Lung (tissue), 12 donors: ENCODE results near the gene NCKAP5L. TPM values are rescaled to one million over a fixed set of nuclear protein-coding genes. Genes with fewer than 3 reads are reported as not detected.

Experiments
- ATAC-seq: fragments of 200-7000 bp; cut with Tn5 transposase; one replicate; pipeline ENCODE4 v1.9.1; 2020; ENCODE audit warnings: moderate number of reproducible peaks; ENCODE audit not compliant: insufficient read depth, low FRiP score
- DNase-seq, 3 donors: peaks; one replicate each; pipeline ENCODE4 v3.0.0-alpha.2; 2013 to 2017
- H3K27ac ChIP-seq, 2 donors: one replicate each; pipeline ENCODE4 v1.5.1; 2013; ENCODE audit warnings: mild to moderate bottlenecking in 2 of 2, moderate library complexity in 2 of 2, control low read depth in 1 of 2, inconsistent platforms in 1 of 2, low read depth in 1 of 2, low read length in 1 of 2
- H3K27me3 ChIP-seq, 3 donors: one replicate each; pipeline ENCODE4 v1.5.1; 2013; ENCODE audit warnings: low read length in 2 of 3; ENCODE audit not compliant: control insufficient read depth in 3 of 3, insufficient read depth in 3 of 3
- H3K36me3 ChIP-seq, 4 donors: one replicate each; pipeline ENCODE4 v1.5.1; 2013; ENCODE audit warnings: low read length in 4 of 4, mild to moderate bottlenecking in 1 of 4, moderate library complexity in 1 of 4; ENCODE audit not compliant: control insufficient read depth in 4 of 4, insufficient read depth in 4 of 4
- H3K4me1 ChIP-seq, 5 donors: one replicate each; pipeline ENCODE4 v1.5.1; 2013; ENCODE audit warnings: low read length in 5 of 5, mild to moderate bottlenecking in 2 of 5, moderate library complexity in 1 of 5; ENCODE audit not compliant: control insufficient read depth in 5 of 5, insufficient read depth in 5 of 5
- H3K4me3 ChIP-seq: one replicate; pipeline ENCODE4 v1.5.1; 2013; ENCODE audit warnings: mild to moderate bottlenecking, control low read depth, moderate library complexity
- H3K9ac ChIP-seq, 2 donors: one replicate each; pipeline ENCODE4 v1.5.1; 2013; ENCODE audit warnings: low read length in 2 of 2, control low read depth in 1 of 2; ENCODE audit not compliant: insufficient read depth in 1 of 2
- H3K9me3 ChIP-seq, 4 donors: one replicate each; pipeline ENCODE4 v1.5.1; 2013; ENCODE audit warnings: low read length in 3 of 4, mild to moderate bottlenecking in 1 of 4, moderate library complexity in 1 of 4; ENCODE audit not compliant: control insufficient read depth in 4 of 4, insufficient read depth in 3 of 4
- CTCF ChIP-seq: IDR thresholded peaks from 2 replicates; pipeline ENCODE4 v1.5.1; 2012; ENCODE audit warnings: mild to moderate bottlenecking; ENCODE audit errors: control extremely low read depth, extremely low read depth
- WGBS, 2 donors: extraction: QIAGEN DNeasy Blood & Tissue Kit; methylation state at CpG; one replicate each; pipeline ENCODE4 v1.1.7; 2013; 5-methylcytosine and 5-hydroxymethylcytosine counted together
- polyA plus RNA-seq, 2 donors: library from polyadenylated mRNA; stranded (reverse); fragments of 200-250 nt; gene quantifications; one replicate each; pipeline ENCODE4 v1.2.1, GENCODE V29; 2013
- total RNA-seq, 2 donors: library from RNA; depleted of rRNA in 1 of 2; stranded (reverse); fragments of >200 nt in 1 of 2; gene quantifications; one replicate each; pipeline ENCODE4 v1.2.1, GENCODE V29; 2014 to 2021
- donor health status: control.
- donor health status: control.
- donor health status: Bipolar disorder and iron deficiency.
- donor health status: healthy.
- donor health status: DM: yes; HTN: yes; CAD: no.

NCKAP5L gene
- total and polyA plus RNA-seq, 4 donors: 15.7 to 30.8 (median 20.1) TPM

GRCh38 chr12:49843876-49844437 is 15.7 kb upstream of the NCKAP5L start:
- H3K4me3 ChIP-seq: no peak overlapping the region
- TF ChIP-seq CTCF: no peak

GRCh38 chr12:49843411-49843810 is 15.2 kb upstream of the NCKAP5L start:
- H3K4me1 ChIP-seq: peaks cover 0 to 16% (median 3%) of the 10 kb centered on the region in 5 donors
- H3K27me3 ChIP-seq: peaks cover 0 to 11% (median 0%) of the 10 kb centered on the region in 3 donors
- H3K36me3 ChIP-seq: peaks cover 0 to under 1% (median 0%) of the 10 kb centered on the region in 4 donors
- H3K27ac ChIP-seq: peak overlapping the region; percentile 82 to 87
- 72 to 92% methylated on average over 7 of the region's 7 CpGs for WGBS, 2 donors
- peak overlapping the region; percentile 65 for H3K4me3 ChIP-seq
- DNase-seq (peak in 1 of 3 donors; percentile 21), ATAC-seq (no peak)
- peak overlapping the region in 1 of 2 donors; percentile 92 for H3K9ac ChIP-seq
- no peaks in the 10 kb centered on the region for H3K9me3 ChIP-seq
- no peak for TF ChIP-seq CTCF

More at GRCh38 chr12:49843876-49844437, 15.7 kb upstream of the NCKAP5L start:
- ATAC-seq (no peak), DNase-seq (no peak)
- WGBS, 2 donors: 93 to 97% methylated on average over 4 of the region's 4 CpGs
- H3K27me3 ChIP-seq: peaks cover 0 to 14% (median 0%) of the 10 kb centered on the region in 3 donors
- H3K9ac ChIP-seq: no peak overlapping the region
- peaks cover 0 to 16% (median 3%) of the 10 kb centered on the region in 5 donors for H3K4me1 ChIP-seq
- H3K27ac ChIP-seq: no peak overlapping the region
- no peaks in the 10 kb centered on the region for H3K9me3 ChIP-seq
- no peaks in the 10 kb centered on the region for H3K36me3 ChIP-seq

- H3K4me1 ChIP-seq: peaks cover 0 to 16% (median 3%) of the 10 kb centered on the region in 5 donors
- H3K27ac ChIP-seq: peak within 1 kb of the TSS; percentile 82 to 87
- H3K36me3 ChIP-seq: peaks cover 0 to 7% (median 0%) of the 10 kb centered on the region in 4 donors
- H3K4me3 ChIP-seq: peak within 1 kb of the TSS; percentile 65
- TF ChIP-seq CTCF: no peak
- peak within 1 kb of the TSS; percentile 59 to 92 for H3K9ac ChIP-seq
- H3K9me3 ChIP-seq: no peaks in the 10 kb centered on the region
- peaks cover 0 to 6% (median 0%) of the 10 kb centered on the region in 3 donors for H3K27me3 ChIP-seq
- 0 to 1% methylated on average over 55 of the region's 55 CpGs for WGBS, 2 donors
- ATAC-seq (peak; percentile 93), DNase-seq (peak; percentile 89 to 93 (median 90))
Observed at GRCh38 chr12:49842519-49843352, 14.5 kb upstream of the NCKAP5L start, which contains the start of gene BCDIN3D. Gene BCDIN3D (minus strand): TSS chr12:49843106. CDS start chr12:49843087, 19 bp downstream.
